ENCODE data around the gene DLEC1.

Gene DLEC1

GRCh38 chr3:38107911-38108648 is 69.1 kb downstream of the DLEC1 start:
- no peaks in the 10 kb centered on the region for H4K20me1 ChIP-seq (ENCODE audit: insufficient read depth, low read length)
- TF ChIP-seq EZH2phosphoT487 (IDR thresholded peaks at IDR 0.05; ENCODE audit: low read depth): no peak
- no peak for TF ChIP-seq CTCF (IDR thresholded peaks at IDR 0.05; ENCODE audit: low read depth, low read length)

GRCh38 chr3:38108649-38109579 is 69.9 kb downstream of the DLEC1 start:
- Histone ChIP-seq H3K4me2 (ENCODE audit: low read length) (no peak overlapping the region), H3K27ac (ENCODE audit: low read length) (no peak overlapping the region)

More at GRCh38 chr3:38107911-38108648, 69.1 kb downstream of the DLEC1 start:
- Histone ChIP-seq H3K4me2 (ENCODE audit: low read length) (no peak overlapping the region), H3K4me1 (ENCODE audit: low read length) (no peaks in the 10 kb centered on the region), H2AFZ (ENCODE audit: low read depth, low read length) (no peak overlapping the region), H3K9me3 (ENCODE audit: insufficient read depth, low read length) (0 out of 2 replicates have a peak, but pooled peaks cover 3% of the 10 kb centered on the region), H3K9ac (ENCODE audit: low read length) (no peak overlapping the region), H3K36me3 (replicated peaks; ENCODE audit: low read depth, low read length) (no peaks in the 10 kb centered on the region), H3K4me3 (ENCODE audit: low read length) (no peak overlapping the region), H3K79me2 (ENCODE audit: low read length) (no peaks in the 10 kb centered on the region), H3K27ac (ENCODE audit: low read length) (no peak overlapping the region), H3K27me3 (ENCODE audit: low read depth, low read length) (no peaks in the 10 kb centered on the region)

GRCh38 chr3:38109580-38110313 is 70.7 kb downstream of the DLEC1 start:
- H3K4me3 ChIP-seq (ENCODE audit: low read length): no peak overlapping the region
- no peak overlapping the region for H3K27ac ChIP-seq (ENCODE audit: low read length)
- H3K79me2 ChIP-seq (ENCODE audit: low read length): no peaks in the 10 kb centered on the region
- H3K27me3 ChIP-seq (ENCODE audit: low read depth, low read length): no peaks in the 10 kb centered on the region
- H4K20me1 ChIP-seq (ENCODE audit: insufficient read depth, low read length): no peaks in the 10 kb centered on the region
- TF ChIP-seq EZH2phosphoT487 (IDR thresholded peaks at IDR 0.05; ENCODE audit: low read depth) (no peak), CTCF (IDR thresholded peaks at IDR 0.05; ENCODE audit: low read depth, low read length) (no peak)
- H2AFZ ChIP-seq (ENCODE audit: low read depth, low read length): no peak overlapping the region
- no peak overlapping the region for H3K4me2 ChIP-seq (ENCODE audit: low read length)
- peaks cover 4% of the 10 kb centered on the region for H3K4me1 ChIP-seq (ENCODE audit: low read length)
- 0 out of 2 replicates have a peak, but pooled peaks cover 3% of the 10 kb centered on the region for H3K9me3 ChIP-seq (ENCODE audit: insufficient read depth, low read length)
- H3K36me3 ChIP-seq (replicated peaks; ENCODE audit: low read depth, low read length): no peaks in the 10 kb centered on the region
- no peak overlapping the region for H3K9ac ChIP-seq (ENCODE audit: low read length)

More at GRCh38 chr3:38108649-38109579, 69.9 kb downstream of the DLEC1 start:
- H3K36me3 ChIP-seq (replicated peaks; ENCODE audit: low read depth, low read length): no peaks in the 10 kb centered on the region
- no peaks in the 10 kb centered on the region for H3K79me2 ChIP-seq (ENCODE audit: low read length)
- TF ChIP-seq CTCF (IDR thresholded peaks at IDR 0.05; ENCODE audit: low read depth, low read length) (no peak), EZH2phosphoT487 (IDR thresholded peaks at IDR 0.05; ENCODE audit: low read depth) (no peak)
- H3K9me3 ChIP-seq (ENCODE audit: insufficient read depth, low read length): 0 out of 2 replicates have a peak, but pooled peaks cover 3% of the 10 kb centered on the region
- H3K27me3 ChIP-seq (ENCODE audit: low read depth, low read length): no peaks in the 10 kb centered on the region
- no peaks in the 10 kb centered on the region for H3K4me1 ChIP-seq (ENCODE audit: low read length)
- H4K20me1 ChIP-seq (ENCODE audit: insufficient read depth, low read length): no peaks in the 10 kb centered on the region
- H2AFZ ChIP-seq (ENCODE audit: low read depth, low read length): no peak overlapping the region
- no peak overlapping the region for H3K4me3 ChIP-seq (ENCODE audit: low read length)
- H3K9ac ChIP-seq (ENCODE audit: low read length): no peak overlapping the region
